ENCODE data around the gene ZC3H7B.

ZC3H7B gene

GRCh38 chr22:41345807-41346335, 44.5 kb downstream of the ZC3H7B start:
- H3K27me3 Mint-ChIP-seq, result no peaks in the 10 kb centered on the region
- peaks cover 100% of the 10 kb centered on the region for H3K36me3 Mint-ChIP-seq (ENCODE audit: low read depth)
- no peak overlapping the region for H3K4me3 Mint-ChIP-seq
- intact Hi-C loops (cut with micrococcal nuclease), result no loop called here
- no peaks in the 10 kb centered on the region for H3K9me3 Mint-ChIP-seq
- no peak overlapping the region for H3K27ac Mint-ChIP-seq
- H3K4me1 Mint-ChIP-seq (ENCODE audit: low read depth), result no peaks in the 10 kb centered on the region

- no peaks in the 10 kb centered on the region for H3K4me1 Mint-ChIP-seq (ENCODE audit: low read depth)
- H3K9me3 Mint-ChIP-seq, result no peaks in the 10 kb centered on the region
- no peaks in the 10 kb centered on the region for H3K27me3 Mint-ChIP-seq
- H3K4me3 Mint-ChIP-seq, result no peak overlapping the region
- peaks cover 100% of the 10 kb centered on the region for H3K36me3 Mint-ChIP-seq (ENCODE audit: low read depth)
- no peak overlapping the region for H3K27ac Mint-ChIP-seq
- intact Hi-C loops (cut with micrococcal nuclease), result no loop called here
Measured at GRCh38 chr22:41347066-41347859, 45.9 kb downstream of the ZC3H7B start.

- intact Hi-C loops (cut with micrococcal nuclease), result no loop called here
- H3K27ac Mint-ChIP-seq, result no peak overlapping the region
- no peak overlapping the region for H3K4me3 Mint-ChIP-seq
- H3K36me3 Mint-ChIP-seq (ENCODE audit: low read depth), result peaks cover 100% of the 10 kb centered on the region
- H3K4me1 Mint-ChIP-seq (ENCODE audit: low read depth), result no peaks in the 10 kb centered on the region
- H3K27me3 Mint-ChIP-seq, result no peaks in the 10 kb centered on the region
- H3K9me3 Mint-ChIP-seq, result no peaks in the 10 kb centered on the region
Measured at GRCh38 chr22:41348964-41349484, 47.7 kb downstream of the ZC3H7B start.

DNA sequence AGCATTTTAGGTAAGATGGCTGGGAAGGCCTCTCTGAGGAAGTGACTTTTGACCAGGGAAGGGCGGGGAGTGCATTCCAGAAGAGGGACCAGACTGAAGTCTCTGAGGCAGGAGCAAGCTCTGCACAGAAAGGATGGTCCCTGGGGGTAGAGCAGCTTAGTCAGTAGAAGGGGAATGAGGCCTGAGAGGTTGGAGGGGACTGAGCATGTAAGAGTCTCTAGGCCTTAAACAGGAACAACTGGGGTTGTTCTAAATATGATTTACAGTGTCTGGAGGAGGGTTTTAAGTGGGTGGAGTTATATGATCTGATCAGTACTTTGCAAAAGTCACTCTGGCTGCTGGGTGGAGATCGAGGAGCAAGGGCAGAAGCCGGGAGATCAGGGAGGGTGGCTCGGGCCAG, 48.8 kb downstream of the ZC3H7B start:
- no peaks in the 10 kb centered on the region for H3K4me1 Mint-ChIP-seq (ENCODE audit: low read depth)
- peaks cover 100% of the 10 kb centered on the region for H3K36me3 Mint-ChIP-seq (ENCODE audit: low read depth)
- H3K4me3 Mint-ChIP-seq, result no peak overlapping the region
- H3K27me3 Mint-ChIP-seq, result no peaks in the 10 kb centered on the region
- H3K27ac Mint-ChIP-seq, result no peak overlapping the region
- intact Hi-C loops (cut with micrococcal nuclease), result no loop called here
- H3K9me3 Mint-ChIP-seq, result no peaks in the 10 kb centered on the region

DNA sequence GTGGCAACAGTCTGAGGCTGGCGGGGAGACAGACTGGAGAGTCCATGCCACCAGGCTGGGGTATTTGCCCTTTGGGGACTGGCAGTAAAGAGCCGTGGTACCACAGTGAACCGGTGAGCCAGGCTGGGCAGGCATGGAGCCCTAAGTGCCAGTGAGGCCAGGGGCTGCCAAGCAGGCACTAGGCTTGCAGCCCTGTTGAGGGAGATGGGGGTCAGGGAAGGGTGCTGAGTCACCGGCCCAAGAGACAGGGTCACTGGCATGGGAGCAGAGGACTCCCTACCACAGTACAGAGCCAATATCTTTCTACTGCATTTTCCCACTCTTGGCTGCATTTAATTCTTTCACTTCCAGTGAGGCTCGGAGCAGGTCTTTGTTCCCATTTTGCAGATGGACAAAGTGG, 49.7 kb downstream of the ZC3H7B start:
- Mint-ChIP-seq H3K27ac (no peak overlapping the region), H3K4me3 (no peak overlapping the region), H3K36me3 (ENCODE audit: low read depth) (peaks cover 100% of the 10 kb centered on the region), H3K27me3 (no peaks in the 10 kb centered on the region), H3K4me1 (ENCODE audit: low read depth) (no peaks in the 10 kb centered on the region), H3K9me3 (no peaks in the 10 kb centered on the region)
- intact Hi-C loops (cut with micrococcal nuclease), result no loop called here

DNA sequence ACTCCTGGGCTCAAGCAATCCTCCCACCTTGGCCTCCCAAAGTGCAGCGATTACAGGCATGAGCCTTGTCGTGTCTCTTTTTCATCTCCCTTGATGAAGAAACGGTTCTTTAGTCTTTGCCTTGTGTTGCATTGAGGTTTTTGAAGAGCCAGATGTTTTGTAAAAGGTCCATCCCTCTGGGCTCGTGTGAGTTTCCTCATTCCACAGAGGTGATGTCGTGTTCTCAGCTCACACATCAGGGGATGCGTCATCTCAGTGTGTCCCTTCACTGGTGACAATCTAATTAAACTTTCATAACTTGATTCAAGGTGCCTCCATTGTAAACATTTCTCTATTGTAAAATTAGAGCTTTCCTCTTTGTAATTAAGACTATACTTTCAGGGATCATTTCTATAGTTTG, 50.7 kb downstream of the ZC3H7B start:
- peaks cover 100% of the 10 kb centered on the region for H3K36me3 Mint-ChIP-seq (ENCODE audit: low read depth)
- H3K27me3 Mint-ChIP-seq, result no peaks in the 10 kb centered on the region
- no peaks in the 10 kb centered on the region for H3K9me3 Mint-ChIP-seq
- no peak overlapping the region for H3K27ac Mint-ChIP-seq
- intact Hi-C loops (cut with micrococcal nuclease), result no loop called here
- no peaks in the 10 kb centered on the region for H3K4me1 Mint-ChIP-seq (ENCODE audit: low read depth)
- no peak overlapping the region for H3K4me3 Mint-ChIP-seq

DNA sequence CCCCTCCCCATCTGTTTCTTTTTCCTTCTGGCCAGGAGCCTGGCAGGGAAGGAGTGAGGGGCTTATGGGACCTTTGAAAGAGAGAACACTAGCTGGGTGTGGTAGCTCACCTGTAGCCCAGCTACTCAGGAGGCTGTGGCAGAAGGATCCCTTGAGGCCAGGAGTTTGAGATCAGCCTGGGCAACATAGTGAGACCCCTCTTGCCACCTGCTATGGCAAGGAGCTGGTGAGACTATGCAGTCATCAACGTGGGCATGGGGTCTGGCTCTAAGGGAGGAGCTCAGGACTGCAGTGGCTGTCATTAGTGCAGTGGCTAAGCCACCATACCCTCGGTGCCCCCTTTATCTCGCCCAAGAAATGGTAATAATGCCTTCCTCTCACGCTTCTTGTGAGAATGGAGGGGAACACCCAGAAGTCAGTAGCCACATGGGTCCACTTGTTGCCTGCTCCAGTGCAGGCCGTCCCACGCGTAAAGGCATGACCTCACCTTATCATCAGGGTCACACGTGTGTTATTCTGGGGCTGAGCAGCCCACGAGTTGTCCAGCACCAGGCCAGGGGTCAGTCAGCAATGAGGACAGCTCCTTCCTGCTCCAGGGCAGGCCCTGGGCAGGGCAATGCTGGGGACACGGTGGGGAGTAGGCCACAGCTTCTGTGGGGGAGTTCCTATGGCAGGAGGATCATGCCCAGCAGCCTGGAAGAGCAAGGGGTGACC, 52.7 kb downstream of the ZC3H7B start:
- Mint-ChIP-seq H3K9me3 (no peaks in the 10 kb centered on the region), H3K36me3 (ENCODE audit: low read depth) (peaks cover 100% of the 10 kb centered on the region), H3K27me3 (no peaks in the 10 kb centered on the region), H3K27ac (no peak overlapping the region), H3K4me3 (no peak overlapping the region), H3K4me1 (ENCODE audit: low read depth) (no peaks in the 10 kb centered on the region)
- intact Hi-C loops (cut with micrococcal nuclease), result no loop called here

GRCh38 chr22:41354979-41355378, 53.7 kb downstream of the ZC3H7B start:
- no peak overlapping the region for H3K4me3 Mint-ChIP-seq
- no peaks in the 10 kb centered on the region for H3K4me1 Mint-ChIP-seq (ENCODE audit: low read depth)
- peaks cover 100% of the 10 kb centered on the region for H3K36me3 Mint-ChIP-seq (ENCODE audit: low read depth)
- intact Hi-C loops (cut with micrococcal nuclease), result no loop called here
- no peaks in the 10 kb centered on the region for H3K27me3 Mint-ChIP-seq
- H3K9me3 Mint-ChIP-seq, result no peaks in the 10 kb centered on the region
- H3K27ac Mint-ChIP-seq, result no peak overlapping the region

DNA sequence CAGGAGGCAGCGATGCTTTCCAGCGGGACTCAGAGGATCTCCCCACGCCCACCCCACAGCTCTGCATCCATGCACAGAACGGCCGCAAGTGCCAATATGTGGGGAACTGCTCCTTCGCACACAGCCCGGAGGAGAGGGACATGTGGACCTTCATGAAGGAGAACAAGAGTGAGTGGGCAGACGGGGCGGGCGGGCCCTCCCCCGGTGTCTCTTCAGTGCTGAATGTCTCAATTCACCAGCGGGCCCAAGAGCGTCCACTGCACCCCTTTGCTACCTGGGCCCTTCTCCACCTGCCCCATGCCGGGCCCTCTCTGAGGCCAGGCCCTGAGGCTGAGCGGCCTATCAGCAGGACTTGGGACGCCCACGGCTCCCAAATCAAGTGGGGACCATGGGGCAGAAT, 54.6 kb downstream of the ZC3H7B start:
- no peaks in the 10 kb centered on the region for H3K9me3 Mint-ChIP-seq
- no peak overlapping the region for H3K27ac Mint-ChIP-seq
- no peak overlapping the region for H3K4me3 Mint-ChIP-seq
- H3K27me3 Mint-ChIP-seq, result no peaks in the 10 kb centered on the region
- intact Hi-C loops (cut with micrococcal nuclease), result no loop called here
- H3K4me1 Mint-ChIP-seq (ENCODE audit: low read depth), result no peaks in the 10 kb centered on the region
- H3K36me3 Mint-ChIP-seq (ENCODE audit: low read depth), result peaks cover 95% of the 10 kb centered on the region

DNA sequence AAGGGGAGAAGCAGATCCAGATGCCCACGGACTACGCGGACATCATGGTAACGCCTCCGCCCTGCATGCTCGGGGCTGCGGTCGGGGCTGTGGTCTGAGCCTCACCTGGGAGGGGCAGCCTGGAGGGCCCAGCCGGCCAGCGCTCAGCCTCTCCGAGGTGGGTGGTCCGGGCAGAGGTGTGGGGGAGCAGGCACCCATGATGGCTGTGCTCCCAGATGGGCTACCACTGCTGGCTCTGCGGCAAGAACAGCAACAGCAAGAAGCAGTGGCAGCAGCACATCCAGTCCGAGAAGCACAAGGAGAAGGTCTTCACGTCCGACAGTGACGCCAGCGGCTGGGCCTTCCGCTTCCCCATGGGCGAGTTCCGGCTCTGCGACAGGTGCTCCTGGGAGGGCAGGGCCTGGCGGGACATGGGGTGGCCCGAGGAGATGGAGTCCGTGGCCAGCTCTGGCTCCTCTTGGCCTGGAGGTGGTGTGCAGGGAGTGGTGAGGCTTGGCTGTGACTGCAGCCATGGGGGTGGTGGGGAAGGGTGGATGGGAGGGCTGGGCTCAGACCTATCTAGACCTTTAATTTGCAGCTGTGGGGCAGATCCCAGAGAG, 55.2 kb downstream of the ZC3H7B start:
- no peak overlapping the region for H3K27ac Mint-ChIP-seq
- H3K36me3 Mint-ChIP-seq (ENCODE audit: low read depth), result peaks cover 89% of the 10 kb centered on the region

GRCh38 chr22:41357191-41357590, 55.9 kb downstream of the ZC3H7B start:
- peaks cover 82% of the 10 kb centered on the region for H3K36me3 Mint-ChIP-seq (ENCODE audit: low read depth)
- H3K27me3 Mint-ChIP-seq, result no peaks in the 10 kb centered on the region
- H3K4me3 Mint-ChIP-seq, result no peak overlapping the region
- intact Hi-C loops (cut with micrococcal nuclease), result no loop called here
- H3K4me1 Mint-ChIP-seq (ENCODE audit: low read depth), result no peaks in the 10 kb centered on the region
- H3K9me3 Mint-ChIP-seq, result no peaks in the 10 kb centered on the region
- no peak overlapping the region for H3K27ac Mint-ChIP-seq

More for the DNA sequence above, 55.2 kb downstream of the ZC3H7B start:
- Mint-ChIP-seq H3K4me1 (ENCODE audit: low read depth) (no peaks in the 10 kb centered on the region), H3K9me3 (no peaks in the 10 kb centered on the region), H3K27me3 (no peaks in the 10 kb centered on the region), H3K4me3 (no peak overlapping the region)
- intact Hi-C loops (cut with micrococcal nuclease), result no loop called here

GRCh38 chr22:41358927-41359326, 57.6 kb downstream of the ZC3H7B start:
- Mint-ChIP-seq H3K27ac (no peak overlapping the region), H3K36me3 (ENCODE audit: low read depth) (peaks cover 65% of the 10 kb centered on the region), H3K4me1 (ENCODE audit: low read depth) (no peaks in the 10 kb centered on the region), H3K4me3 (no peak overlapping the region), H3K9me3 (no peaks in the 10 kb centered on the region), H3K27me3 (no peaks in the 10 kb centered on the region)
- intact Hi-C loops (cut with micrococcal nuclease), result no loop called here

GRCh38 chr22:41359376-41359775, 58.1 kb downstream of the ZC3H7B start:
- Mint-ChIP-seq H3K4me1 (ENCODE audit: low read depth) (no peaks in the 10 kb centered on the region), H3K4me3 (no peak overlapping the region), H3K27me3 (no peaks in the 10 kb centered on the region), H3K9me3 (no peaks in the 10 kb centered on the region), H3K27ac (no peak overlapping the region), H3K36me3 (ENCODE audit: low read depth) (peaks cover 60% of the 10 kb centered on the region)
- intact Hi-C loops (cut with micrococcal nuclease), result no loop called here

GRCh38 chr22:41360126-41360525, 58.8 kb downstream of the ZC3H7B start:
- no peak overlapping the region for H3K4me3 Mint-ChIP-seq
- no peaks in the 10 kb centered on the region for H3K9me3 Mint-ChIP-seq
- H3K27ac Mint-ChIP-seq, result no peak overlapping the region
- H3K27me3 Mint-ChIP-seq, result no peaks in the 10 kb centered on the region
- H3K4me1 Mint-ChIP-seq (ENCODE audit: low read depth), result no peaks in the 10 kb centered on the region
- peaks cover 53% of the 10 kb centered on the region for H3K36me3 Mint-ChIP-seq (ENCODE audit: low read depth)
- intact Hi-C loops (cut with micrococcal nuclease), result no loop called here

Measured in dendritic cell treated with granulocyte-macrophage colony-stimulating factor and Interleukin-4, amounts not matched to agents 40 ng/mL and 50 ng/mL, for 4 days (primary cell).